Central memory CD4-positive, alpha-beta T cell (primary cell): ENCODE measurements around the gene RSPO4.

ENCODE experiments used
- DNase-seq: peaks from one replicate; pipeline ENCODE4 v3.0.0; 2022

Gene RSPO4

DNA sequence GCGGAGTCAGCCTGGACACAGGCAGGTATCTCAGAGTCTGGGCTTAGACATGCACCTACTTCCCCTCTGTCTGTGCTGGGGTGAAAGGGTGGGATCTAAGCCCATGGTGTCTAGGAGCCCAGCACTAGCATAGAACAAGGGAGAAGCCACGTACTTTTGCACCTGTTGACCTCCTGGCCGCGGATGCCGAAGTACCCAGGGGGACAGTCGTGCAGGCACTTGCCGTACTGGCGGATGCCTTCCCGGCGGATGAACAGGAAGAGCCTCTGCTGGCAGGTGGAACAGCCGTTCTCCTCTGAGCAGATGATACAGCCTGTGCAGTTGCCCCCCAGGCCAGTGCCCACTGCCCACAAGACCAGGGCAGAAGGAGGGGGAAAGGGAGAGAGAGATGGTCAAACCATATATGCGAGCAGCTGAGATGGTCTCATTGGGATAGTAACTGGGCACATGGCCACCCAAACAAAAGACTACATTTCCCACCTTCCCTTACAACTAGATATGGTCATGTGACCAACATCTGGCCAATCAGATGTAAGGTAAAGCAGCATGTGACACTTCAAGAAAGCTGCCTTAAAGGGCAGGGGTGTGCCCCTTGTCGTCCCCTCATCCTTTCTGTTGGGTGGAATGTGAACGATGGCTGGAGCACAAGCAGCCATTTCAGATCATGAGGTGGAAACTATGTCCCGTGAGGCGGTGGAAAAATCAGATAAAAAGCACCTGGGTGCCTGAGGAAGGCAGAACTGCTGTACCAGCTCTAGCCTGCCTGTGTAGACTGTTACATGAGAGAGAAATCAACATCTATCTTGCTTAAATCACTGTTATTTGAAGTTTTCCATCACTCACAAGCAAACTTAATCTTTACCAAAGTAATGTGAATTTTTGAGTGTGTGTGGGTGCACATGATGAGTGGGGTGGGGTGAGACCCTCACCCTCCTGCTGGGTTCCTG lies 34.0 kb downstream of the RSPO4 start:
- DNase-seq = no peak

- DNase-seq = no peak
These were observed 36.2 kb downstream of the RSPO4 start for GRCh38 chr20:965956-966355.

DNA sequence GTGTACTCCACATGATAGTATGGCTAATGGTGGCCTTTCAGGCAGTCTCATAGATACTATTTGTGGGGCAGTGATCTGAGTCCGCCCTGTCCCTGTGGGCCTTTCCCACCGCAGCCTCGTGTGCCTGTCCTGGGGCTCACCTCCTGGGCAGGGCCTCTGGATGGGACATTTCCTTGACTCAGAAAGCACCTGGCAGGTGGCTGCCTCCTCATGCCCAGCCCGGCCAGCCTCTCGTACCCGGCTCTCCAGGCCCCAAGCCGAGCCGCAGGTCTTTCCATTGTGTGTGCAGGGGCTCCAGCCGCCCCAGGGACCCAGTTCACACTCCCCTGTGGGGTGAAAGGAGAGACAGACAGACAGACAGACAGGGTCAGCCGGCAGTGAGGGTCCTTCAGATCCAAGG lies 38.3 kb downstream of the RSPO4 start:
- DNase-seq = no peak

- DNase-seq = no peak
These were observed 39.4 kb downstream of the RSPO4 start for GRCh38 chr20:962683-963082.

GRCh38 chr20:962223-962622 lies 39.9 kb downstream of the RSPO4 start:
- no peak for DNase-seq

- no peak for DNase-seq
These were observed 40.3 kb downstream of the RSPO4 start for GRCh38 chr20:961768-962167.

GRCh38 chr20:959996-960615 lies 42.0 kb downstream of the RSPO4 start:
- no peak for DNase-seq

- no peak for DNase-seq
These were observed 42.9 kb downstream of the RSPO4 start for GRCh38 chr20:958936-959815.

GRCh38 chr20:957544-957943 lies 44.6 kb downstream of the RSPO4 start:
- no peak for DNase-seq

GRCh38 chr20:956330-956951 lies 45.7 kb downstream of the RSPO4 start:
- DNase-seq = peak; percentile 61

DNA sequence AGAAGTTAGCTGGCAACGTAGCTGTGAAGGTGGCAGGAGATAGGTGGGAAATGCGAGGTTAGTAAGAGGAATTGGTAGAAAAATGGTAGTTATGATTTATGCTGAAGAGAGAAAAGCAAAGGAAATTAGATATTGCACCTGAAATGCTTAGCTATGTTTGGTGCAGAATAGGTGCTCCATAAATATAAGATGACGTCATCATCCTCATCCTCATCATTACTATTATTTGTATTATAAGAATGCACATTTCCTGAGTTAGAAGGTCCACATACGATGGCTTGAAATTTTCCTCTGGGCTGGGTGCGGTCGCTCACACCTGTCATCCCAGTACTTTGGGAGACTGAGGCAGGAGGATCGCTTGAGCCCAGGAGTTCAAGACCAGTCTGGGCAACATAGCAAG lies 46.5 kb downstream of the RSPO4 start:
- no peak for DNase-seq

DNA sequence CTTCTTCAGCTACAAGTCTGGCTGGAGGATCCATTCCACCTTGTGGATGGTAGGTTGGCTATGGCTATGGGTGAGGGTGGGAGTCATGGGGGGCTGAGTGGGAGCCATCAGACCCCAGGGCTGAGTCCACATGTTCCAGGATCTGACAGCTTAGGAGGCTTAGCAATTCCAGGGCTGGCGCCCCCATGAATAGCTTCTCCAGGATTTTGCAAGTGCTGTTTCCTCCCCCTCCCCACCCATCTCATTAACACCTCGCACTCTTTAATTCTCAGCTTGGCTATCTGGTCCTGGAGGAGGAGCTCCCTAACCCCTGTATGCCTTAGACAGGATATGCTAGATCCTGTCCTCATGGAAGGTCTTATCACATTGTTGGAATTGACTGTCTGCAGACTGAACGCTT lies 47.0 kb downstream of the RSPO4 start:
- DNase-seq = no peak

- no peak for DNase-seq
These were observed 48.4 kb downstream of the RSPO4 start for GRCh38 chr20:953742-954141.

GRCh38 chr20:952196-952795 lies 49.8 kb downstream of the RSPO4 start:
- DNase-seq = no peak

- no peak for DNase-seq
These were observed 50.5 kb downstream of the RSPO4 start for GRCh38 chr20:951384-952169.

GRCh38 chr20:949717-950116 lies 52.4 kb downstream of the RSPO4 start:
- DNase-seq = no peak

DNA sequence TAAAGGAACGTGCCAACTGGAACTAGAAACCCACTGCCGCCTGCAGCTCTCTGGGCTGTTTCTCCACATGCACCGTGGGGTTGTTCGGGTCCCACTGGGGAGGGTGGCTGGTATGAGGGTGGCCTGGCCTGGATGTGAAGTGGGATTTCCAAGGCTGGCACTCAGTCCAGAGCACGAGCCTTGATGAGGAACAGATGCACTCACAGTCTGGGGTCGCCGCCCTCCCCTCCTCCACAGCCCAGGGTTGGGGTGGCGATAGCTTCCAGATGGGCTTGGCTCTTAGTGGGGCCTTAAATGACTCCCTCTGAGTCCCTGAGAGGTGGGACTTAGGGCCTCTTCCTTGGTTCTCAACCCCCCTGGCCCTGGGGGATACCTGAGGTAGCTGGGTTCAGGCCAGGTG lies 55.3 kb downstream of the RSPO4 start:
- no peak for DNase-seq

DNA sequence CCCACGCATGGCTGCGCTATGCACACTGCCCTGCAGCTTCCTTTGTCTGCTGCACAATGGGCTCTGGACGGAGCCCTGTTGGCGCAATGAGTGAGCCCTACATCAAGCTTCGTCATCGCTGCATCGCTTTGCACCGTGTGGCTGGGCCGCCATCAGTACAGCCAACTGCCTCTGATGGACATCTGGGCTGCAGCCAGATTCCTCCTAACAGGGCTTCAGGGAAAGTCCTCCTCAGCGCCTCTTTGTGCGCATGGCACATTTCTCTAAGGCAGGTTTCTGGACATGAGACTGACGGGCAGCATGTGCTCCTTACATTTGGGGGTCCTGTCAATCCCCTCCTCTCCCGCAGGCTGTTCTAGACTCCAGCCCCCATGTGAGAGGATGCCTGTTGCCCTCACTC lies 56.3 kb downstream of the RSPO4 start:
- no peak for DNase-seq

- DNase-seq = no peak
These were observed 57.2 kb downstream of the RSPO4 start for GRCh38 chr20:944774-945410.

DNA sequence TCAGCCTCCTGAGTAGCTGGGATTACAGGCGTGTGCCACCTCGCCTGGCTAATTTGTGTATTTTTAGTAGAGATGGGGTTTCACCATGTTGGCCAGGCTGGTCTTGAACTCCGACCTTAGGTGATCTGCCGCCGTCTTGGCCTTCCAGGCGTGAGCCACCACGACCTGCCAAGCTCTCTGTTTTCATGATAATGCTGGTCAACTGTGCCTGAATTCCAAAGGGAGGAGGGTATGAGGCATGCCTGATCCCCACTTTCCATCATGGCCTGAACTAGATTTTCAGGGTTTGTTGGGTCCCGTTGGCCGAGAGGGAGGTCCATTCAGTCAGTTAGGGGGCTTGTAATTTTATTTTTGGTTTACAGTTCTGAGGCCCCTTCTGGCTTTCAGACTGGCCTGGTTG lies 58.0 kb downstream of the RSPO4 start:
- no peak for DNase-seq

DNA sequence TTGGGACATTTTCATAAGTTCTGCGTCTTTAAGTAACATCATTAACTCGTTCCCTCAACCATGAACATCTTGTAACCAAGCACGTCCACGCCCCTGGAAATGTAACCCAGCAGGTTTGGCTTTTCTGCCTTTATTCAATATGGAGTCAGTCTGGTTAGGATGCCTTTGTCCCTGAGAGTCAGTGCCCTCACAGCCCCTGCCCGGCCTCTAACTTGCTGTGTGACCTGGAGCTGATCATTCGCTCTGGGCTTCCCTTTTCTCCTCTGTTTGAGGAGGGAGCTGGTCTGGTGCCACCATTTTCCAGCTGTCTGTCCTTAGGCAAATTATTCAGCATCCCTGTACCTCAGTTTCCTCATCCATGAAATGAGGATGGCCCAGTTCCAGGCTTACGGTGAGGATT lies 59.5 kb downstream of the RSPO4 start:
- DNase-seq = no peak
